Panc1 (cell line): ENCODE results near the gene DPYD. TPM values are rescaled to one million over a fixed set of nuclear protein-coding genes. Genes with fewer than 3 reads are reported as not detected.

ENCODE experiments used
- ATAC-seq: fragments of 200-7000 bp; cut with Tn5 transposase; 2 replicates; pipeline ENCODE4 v1.9.1; 2020; ENCODE audit warnings: mild to moderate bottlenecking, moderate library complexity
- BruUV-seq: library from RNA; stranded (reverse); fragments of 400-500 nt; replicated peaks from 2 replicates; lab custom pipeline; 2021; lab: Mats Ljungman, UMichigan
- CTCF ChIA-PET: fragments of 300-600 bp; sonication (Branson Sonifier 250); formaldehyde crosslinking; loops from one replicate; lab custom pipeline; 2022; ENCODE audit warnings: antibody characterized with exemption; lab: Charles Lee
- POLR2A ChIA-PET: fragments of 300-600 bp; sonication (Branson Sonifier 250); formaldehyde crosslinking; loops from one replicate; lab custom pipeline; 2022; ENCODE audit warnings: antibody characterized with exemption; lab: Charles Lee
- DNase-seq: peaks from one replicate; pipeline ENCODE4 v3.0.0-alpha.2; 2010; ENCODE audit warnings: low read depth, low spot score
- H3K27ac ChIP-seq: 2 replicates; pipeline ENCODE4 v1.5.1; 2011; ENCODE audit warnings: mild to moderate bottlenecking, low read length, inconsistent platforms
- H3K27me3 ChIP-seq: fragments of 200-500 bp; sonication (Bioruptor generic); 2 replicates; pipeline ENCODE4 v1.6.0; 2014; ENCODE audit warnings: low read length, inconsistent platforms; ENCODE audit not compliant: control insufficient read depth, insufficient read depth
- H3K36me3 ChIP-seq: fragments of 200-500 bp; sonication (Bioruptor generic); 2 replicates; pipeline ENCODE4 v1.5.1; 2014; ENCODE audit warnings: inconsistent platforms, mild to moderate bottlenecking, low read length, moderate library complexity; ENCODE audit not compliant: control insufficient read depth, insufficient read depth
- H3K4me1 ChIP-seq: 2 replicates; pipeline ENCODE4 v1.5.1; 2011; ENCODE audit warnings: inconsistent platforms, mild to moderate bottlenecking, low read length, moderate library complexity; ENCODE audit not compliant: control insufficient read depth, insufficient read depth
- H3K4me3 ChIP-seq, 2 experiments: 2 replicates each; pipeline ENCODE4 v1.5.1; 2011 to 2012; ENCODE audit warnings: low read depth in 2 of 2, low read length in 2 of 2, mild to moderate bottlenecking in 2 of 2, inconsistent platforms in 1 of 2, moderate library complexity in 1 of 2
- H3K9me3 ChIP-seq: fragments of 200-500 bp; sonication (Bioruptor generic); 2 replicates; pipeline ENCODE4 v1.5.1; 2014; ENCODE audit warnings: low read depth, mild to moderate bottlenecking, inconsistent platforms, low read length, moderate library complexity; ENCODE audit not compliant: control insufficient read depth, insufficient read depth
- CTCF ChIP-seq: fragments of 450-650 bp; IDR thresholded peaks from 2 replicates; pipeline ENCODE4 v1.5.1; 2017; ENCODE audit warnings: mild to moderate bottlenecking
- POLR2AphosphoS5 ChIP-seq: IDR thresholded peaks from 2 replicates; pipeline ENCODE4 v1.6.1; 2012; ENCODE audit warnings: mild to moderate bottlenecking, low read depth, low read length, moderate library complexity
- REST ChIP-seq, 2 experiments: IDR thresholded peaks; 2 replicates each; pipeline ENCODE4 v1.6.1; 2011 to 2012; ENCODE audit warnings: low read depth in 2 of 2, control low read depth in 1 of 2, low read length in 1 of 2, mild to moderate bottlenecking in 1 of 2, moderate library complexity in 1 of 2; ENCODE audit not compliant: insufficient read depth in 1 of 2
- SIN3A ChIP-seq: IDR thresholded peaks from 2 replicates; pipeline ENCODE4 v1.6.1; 2012; ENCODE audit warnings: low read depth, mild to moderate bottlenecking, low read length, moderate library complexity, borderline replicate concordance; ENCODE audit not compliant: insufficient read depth
- TCF7L2 ChIP-seq: IDR thresholded peaks from 2 replicates; pipeline ENCODE4 v1.6.1; 2011; ENCODE audit warnings: mild to moderate bottlenecking, low read depth, low read length, inconsistent platforms
- in situ Hi-C: cut with HindIII; loops from 2 replicates; pipeline ENCODE4 v1.10.0; 2016; ENCODE audit warnings: low sequenced_read_pairs, low pct_unique_long_range_greater_than_20kb
- intact Hi-C: fragments of 100-400 bp; cut with micrococcal nuclease; formaldehyde crosslinking; loops from one replicate; pipeline ENCODE4 v1.10.0; 2022; ENCODE audit not compliant: unreplicated experiment
- total RNA-seq: library from RNA; stranded (reverse); gene quantifications from one replicate; pipeline ENCODE4 v1.2.1, GENCODE V29; 2021; ENCODE audit not compliant: unreplicated experiment

The DPYD gene
- total RNA-seq, 1 experiment from 2014 or later, result 2.0 TPM

- in situ Hi-C loops, result no loop called here
- no TSS peak for BruUV-seq
These were observed 555.8 kb downstream of the DPYD start for GRCh38 chr1:97365026-97365425.

GRCh38 chr1:97364086-97364485, 556.7 kb downstream of the DPYD start:
- TF ChIP-seq REST (IDR thresholded peaks at IDR 0.05; ENCODE audit: insufficient read depth in 1 of 2, low read depth in 2 of 2, low read length in 1 of 2) (no peak), CTCF (no peak), TCF7L2 (no peak), SIN3A (no peak), POLR2AphosphoS5 (no peak)
- Histone ChIP-seq H3K27me3 (no peaks in the 10 kb centered on the region), H3K36me3 (no peaks in the 10 kb centered on the region), H3K27ac (no peak overlapping the region), H3K4me3 (no peak overlapping the region), H3K4me1 (no peaks in the 10 kb centered on the region), H3K9me3 (no peaks in the 10 kb centered on the region)
- ChIA-PET POLR2A (no interaction called here), CTCF (no interaction called here)
- DNase-seq, result no peak
- in situ Hi-C loops (no loop called here), intact Hi-C loops (no loop called here)
- BruUV-seq, result no TSS peak
- ATAC-seq, result no peak

More at GRCh38 chr1:97365026-97365425, 555.8 kb downstream of the DPYD start:
- no peaks in the 10 kb centered on the region for H3K4me1 ChIP-seq
- DNase-seq (no peak), ATAC-seq (no peak)
- no peak overlapping the region for H3K27ac ChIP-seq
- intact Hi-C loops, result no loop called here
- H3K27me3 ChIP-seq, result no peaks in the 10 kb centered on the region
- H3K4me3 ChIP-seq, result no peak overlapping the region
- no peaks in the 10 kb centered on the region for H3K9me3 ChIP-seq
- ChIA-PET POLR2A (no interaction called here), CTCF (no interaction called here)
- no peak for TF ChIP-seq SIN3A
- TF ChIP-seq REST (IDR thresholded peaks at IDR 0.05; ENCODE audit: insufficient read depth in 1 of 2, low read depth in 2 of 2, low read length in 1 of 2), result no peak
- TF ChIP-seq POLR2AphosphoS5, result no peak
- TF ChIP-seq CTCF, result no peak
- no peak for TF ChIP-seq TCF7L2
- H3K36me3 ChIP-seq, result no peaks in the 10 kb centered on the region
